M059J (cell line): Measurements from ENCODE around the gene YJEFN3. TPM values are rescaled to one million over a fixed set of nuclear protein-coding genes. Genes with fewer than 3 reads are reported as not detected.
A peak's percentile ranks its signal among the peaks of the same experiment; 100 is the strongest.

Experiments used
- DNase-seq: peaks from one replicate; pipeline ENCODE4 v3.0.0-alpha.2; 2012; ENCODE audit warnings: low read depth
- total RNA-seq: library from RNA; depleted of rRNA; stranded (reverse); fragments of >200 nt; shearing (Covaris generic); gene quantifications from 2 replicates; pipeline ENCODE4 v1.2.3, GENCODE V29; 2014; rRNA removed

YJEFN3 gene, protein sequence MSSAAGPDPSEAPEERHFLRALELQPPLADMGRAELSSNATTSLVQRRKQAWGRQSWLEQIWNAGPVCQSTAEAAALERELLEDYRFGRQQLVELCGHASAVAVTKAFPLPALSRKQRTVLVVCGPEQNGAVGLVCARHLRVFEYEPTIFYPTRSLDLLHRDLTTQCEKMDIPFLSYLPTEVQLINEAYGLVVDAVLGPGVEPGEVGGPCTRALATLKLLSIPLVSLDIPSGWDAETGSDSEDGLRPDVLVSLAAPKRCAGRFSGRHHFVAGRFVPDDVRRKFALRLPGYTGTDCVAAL
- total RNA-seq: 0.12 TPM in 1 of 2 replicates, not detected in the other

DNA sequence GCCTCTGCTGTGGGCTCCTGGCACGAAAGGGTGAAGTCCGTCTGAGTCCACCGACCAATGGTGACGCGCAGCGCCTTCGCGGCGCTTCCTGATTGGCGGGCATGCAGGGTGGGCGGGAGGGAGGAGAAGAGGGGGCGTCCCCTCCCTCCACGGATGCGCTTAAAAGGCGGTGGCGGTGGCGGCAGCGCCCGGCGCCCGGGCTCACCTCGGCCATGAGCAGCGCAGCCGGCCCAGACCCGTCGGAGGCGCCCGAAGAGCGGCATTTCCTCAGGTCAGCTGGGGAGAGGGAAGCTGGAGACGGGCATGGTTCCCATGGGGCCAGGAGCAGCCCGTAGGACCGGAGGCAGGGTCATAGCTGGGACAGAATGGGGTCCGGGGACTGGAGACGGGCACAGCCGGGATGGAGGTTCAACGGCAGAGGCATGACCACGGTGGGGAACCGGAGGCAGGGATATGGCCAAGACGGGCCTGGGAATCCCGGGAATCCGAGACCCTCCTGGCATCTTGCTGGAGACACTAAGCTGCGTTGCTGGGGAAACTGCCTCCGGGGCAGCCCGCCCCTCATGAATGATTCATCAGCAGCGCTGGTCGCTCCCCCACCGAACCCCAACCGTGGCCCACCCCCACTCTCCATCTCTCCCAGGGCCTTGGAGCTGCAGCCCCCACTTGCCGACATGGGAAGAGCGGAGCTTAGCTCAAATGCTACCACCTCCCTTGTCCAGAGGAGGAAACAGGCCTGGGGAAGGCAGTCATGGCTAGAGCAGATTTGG lies at the start of gene YJEFN3:
TSS of gene YJEFN3 (plus strand) at position 191 of the 770 bp plus-strand sequence. CDS start at position 213, 22 bp downstream.
- DNase-seq: no peak

DNA sequence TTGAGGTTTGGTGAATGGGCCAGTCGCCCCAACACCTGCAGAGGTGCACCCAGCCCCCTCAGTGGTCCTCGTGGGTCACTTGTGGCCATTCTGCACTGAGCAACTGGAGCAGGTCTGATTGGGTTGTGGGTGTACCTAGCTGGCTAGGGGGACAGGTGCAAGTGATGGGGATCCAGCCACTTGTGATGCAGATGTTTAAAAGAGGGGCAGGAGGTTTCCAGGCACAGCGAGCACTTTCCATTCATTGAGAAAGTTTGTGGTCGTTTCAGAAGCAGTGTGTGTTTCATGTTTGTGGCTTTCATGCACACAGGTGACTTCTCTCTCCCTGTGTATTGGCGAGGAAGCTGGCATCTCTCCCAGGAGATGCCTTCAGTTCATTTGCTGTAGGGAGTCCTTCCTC lies 48.0 kb upstream of the YJEFN3 start:
- DNase-seq: peak; percentile 34

DNA sequence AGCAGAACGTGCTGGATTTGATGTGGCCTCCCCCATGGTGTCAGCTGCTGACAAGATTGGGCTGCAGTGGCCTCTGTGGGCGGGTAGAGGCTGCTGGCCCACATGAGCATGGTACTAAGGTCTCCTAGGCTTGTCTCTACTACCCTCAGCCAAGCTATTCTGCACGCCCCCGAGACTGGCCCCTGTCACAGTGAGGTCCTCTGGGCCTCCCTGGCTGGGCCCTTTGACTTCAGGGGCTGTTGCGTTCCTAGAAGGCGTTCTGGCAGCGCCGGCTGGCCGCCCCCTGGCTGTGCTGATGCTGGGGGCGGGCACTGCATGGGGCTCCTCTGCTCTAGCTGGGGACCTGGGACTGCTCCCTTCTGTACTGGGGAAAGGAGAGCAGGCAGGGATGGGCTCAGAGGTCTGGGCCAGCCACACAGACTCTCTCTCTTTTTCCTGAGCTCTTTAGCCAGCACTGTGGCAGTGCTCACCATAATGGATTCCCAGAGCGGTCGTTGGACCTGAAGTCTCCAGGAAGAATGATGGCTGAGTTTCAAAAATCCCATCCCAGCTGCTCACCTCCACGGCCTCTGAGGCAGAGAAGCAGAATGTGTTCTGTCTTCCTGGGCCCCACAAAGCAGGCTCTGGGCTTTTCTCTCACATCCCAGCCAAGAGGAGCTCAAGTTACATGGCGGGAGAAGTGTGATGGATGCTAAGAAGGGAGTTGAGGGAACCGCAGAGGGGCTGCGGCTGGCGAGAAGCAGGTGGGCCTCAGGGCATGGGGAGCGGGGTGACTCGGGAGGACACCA lies 45.7 kb upstream of the YJEFN3 start:
- no peak for DNase-seq

DNA sequence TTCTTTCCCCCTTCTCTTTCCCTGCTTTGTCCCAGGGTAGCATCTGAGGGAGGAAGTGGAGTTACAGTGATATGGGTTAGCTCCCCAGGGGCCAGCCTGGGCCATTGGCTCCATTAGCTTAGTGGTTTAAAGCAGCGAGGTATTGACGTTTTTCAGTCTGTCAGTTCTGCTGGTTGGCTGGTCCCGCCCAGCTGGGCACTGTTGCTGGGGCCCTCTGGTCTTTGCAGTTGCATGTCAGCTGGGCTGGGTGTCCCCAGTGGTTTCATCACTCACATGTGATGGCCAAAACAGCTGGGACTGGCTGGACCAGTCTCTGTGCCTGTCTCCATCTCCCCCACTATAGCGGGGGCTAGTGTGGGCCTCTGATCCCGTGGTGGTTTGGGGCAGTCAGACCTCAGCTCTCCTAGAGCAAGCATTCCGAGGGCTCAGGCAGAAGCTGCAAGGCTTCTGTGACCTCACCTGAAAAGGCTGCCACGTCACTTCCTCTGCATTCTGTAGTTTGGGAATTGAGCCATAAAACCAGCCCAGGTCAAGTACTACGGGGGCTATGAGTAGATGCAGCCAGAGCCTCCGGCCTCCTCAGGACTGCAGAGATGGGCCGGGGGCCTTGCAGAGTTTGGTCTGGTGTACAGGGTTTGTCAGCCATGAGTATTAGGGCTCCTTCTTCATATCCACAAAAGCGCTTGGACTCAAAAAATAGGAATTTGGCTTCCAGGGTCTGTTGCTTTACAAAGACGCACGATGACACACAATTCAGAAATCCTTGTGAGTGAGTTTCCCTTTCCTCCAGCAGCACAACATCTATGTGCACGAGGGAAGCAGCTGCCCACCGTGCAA lies 43.3 kb upstream of the YJEFN3 start:
- DNase-seq: no peak

DNA sequence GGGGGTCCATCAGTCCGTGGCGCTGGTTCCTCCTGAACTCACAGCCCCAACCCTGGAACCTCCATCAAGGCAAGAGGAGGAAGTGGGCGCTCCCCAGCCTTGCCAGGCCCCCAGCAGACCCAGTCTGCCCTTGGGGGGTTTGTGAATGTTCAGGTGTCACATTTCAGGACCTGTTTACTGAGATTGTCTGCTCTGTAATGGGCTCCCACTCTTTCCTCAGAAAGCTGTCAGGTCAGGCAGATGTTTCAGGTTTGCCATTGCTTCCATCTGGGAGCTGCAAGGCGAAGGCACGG lies 42.8 kb upstream of the YJEFN3 start:
- no peak for DNase-seq

DNA sequence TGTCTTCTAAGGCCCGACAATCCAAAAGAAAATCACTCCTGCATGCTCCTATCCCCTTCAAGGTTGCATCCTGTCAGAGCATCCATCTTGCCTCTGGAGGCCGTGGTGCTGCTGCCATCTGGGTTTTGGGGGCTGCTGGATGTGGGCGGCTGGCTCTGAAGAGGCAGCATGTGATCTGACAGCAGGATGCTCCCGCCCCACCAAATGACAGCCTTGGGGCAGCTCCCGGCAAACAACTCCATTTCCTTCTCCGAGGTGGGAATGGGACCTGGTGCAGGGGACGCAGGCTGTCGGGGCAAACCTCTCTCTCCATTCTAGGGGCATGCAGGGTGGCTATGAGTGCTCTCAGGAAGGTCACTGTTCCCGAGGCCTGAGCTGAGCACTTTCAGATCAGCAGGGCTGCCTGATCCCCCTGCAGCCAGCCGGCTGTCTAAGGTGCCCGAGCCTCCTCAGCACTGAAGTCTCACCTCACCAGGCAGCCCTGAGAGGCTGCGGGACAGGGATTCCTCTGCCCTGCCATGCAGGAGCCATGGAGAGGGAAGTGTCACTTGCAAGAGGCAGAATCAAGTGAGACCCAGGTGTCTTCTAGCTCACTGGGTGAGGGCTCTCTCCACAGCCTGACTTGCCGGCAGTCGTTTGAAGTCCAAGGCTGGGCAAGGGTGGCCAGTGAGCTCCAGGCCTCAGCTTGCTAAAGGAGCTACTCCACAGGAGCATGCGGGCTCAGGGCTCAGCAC lies 42.2 kb upstream of the YJEFN3 start:
- DNase-seq: no peak

DNA sequence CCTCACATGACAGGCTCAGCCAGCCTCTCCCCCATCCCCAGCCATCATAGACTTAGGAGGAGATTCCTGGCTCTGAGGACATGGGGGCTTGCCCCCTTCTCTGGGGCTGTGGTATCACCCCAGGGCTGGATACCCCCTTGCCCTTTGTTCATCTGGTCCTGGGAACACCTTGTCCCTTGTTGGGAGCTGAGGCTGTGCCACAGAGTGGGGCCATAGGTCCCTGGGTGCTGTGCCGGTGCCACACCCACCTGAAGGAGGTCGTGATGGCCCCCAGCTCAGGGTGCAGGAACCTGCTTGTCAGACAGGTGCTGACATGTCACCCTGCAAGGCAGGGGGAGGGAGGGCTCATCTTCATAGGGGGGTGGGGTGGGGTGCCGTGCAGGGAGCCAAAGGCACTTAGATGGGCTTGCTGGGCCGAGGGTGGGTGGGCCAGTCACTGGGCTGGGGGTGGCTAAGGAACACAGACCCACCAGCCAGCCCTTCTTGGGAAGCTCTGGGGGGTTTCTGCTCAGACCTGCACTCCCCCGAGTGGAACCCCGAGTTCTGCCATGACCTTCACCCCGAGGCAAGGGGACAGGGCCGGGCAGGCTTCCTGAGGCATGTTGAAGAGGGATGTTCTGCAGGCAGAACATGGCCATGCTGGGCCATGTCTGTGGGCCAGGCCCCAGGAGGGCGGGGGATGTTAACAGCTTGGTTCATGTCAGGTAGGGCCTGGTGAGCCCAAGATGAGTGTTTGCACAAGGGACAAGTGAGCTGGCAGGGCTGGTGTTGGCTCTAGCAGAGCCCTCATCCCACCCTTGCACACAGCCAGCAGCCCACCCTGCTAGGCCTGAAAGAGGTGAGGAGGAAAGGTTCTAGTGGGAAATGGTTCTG lies 41.4 kb upstream of the YJEFN3 start:
- no peak for DNase-seq

DNA sequence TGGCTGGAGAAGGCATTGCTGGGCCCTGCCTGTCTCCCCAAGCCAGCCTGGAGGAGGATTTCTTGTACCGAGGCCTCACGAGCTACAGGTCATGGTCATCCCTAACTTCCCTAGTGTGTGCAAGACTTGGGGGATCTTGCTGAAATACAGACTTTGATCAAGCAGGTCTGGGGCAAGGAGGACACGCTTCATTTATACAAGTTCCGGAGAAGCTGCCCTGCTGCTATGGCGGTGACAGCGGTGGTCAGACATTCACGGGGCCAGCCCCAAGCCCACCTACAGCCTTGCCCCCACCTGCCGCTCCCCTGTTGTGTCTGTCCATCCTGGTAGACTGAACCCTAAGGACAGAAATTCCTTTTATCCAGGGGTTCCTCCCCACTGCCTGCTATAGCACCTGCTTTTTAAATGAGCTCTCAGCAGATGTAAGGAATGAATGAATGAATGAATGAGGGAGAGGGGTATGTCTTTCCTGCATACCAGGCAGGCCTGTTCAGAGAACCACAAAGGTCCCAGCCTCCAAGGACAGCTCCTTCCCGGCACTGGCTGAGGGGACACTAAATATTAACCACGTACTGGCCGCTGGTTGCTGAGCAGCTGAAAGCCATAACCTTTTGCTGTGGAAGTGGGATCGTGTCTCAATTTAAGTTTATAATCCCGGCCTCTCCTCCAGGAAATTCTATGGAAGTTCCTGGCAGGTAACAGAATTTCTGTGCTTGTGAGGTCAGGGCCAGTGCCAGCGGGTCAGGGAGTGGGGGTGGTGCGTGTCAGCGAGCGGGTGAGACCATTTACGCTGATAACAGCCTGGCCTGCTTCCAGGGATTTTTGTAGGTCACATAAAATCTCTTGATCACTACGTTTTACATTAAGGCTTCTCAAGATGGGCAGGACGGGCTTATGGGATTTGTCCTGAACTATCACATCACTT lies 40.5 kb upstream of the YJEFN3 start:
- no peak for DNase-seq

DNA sequence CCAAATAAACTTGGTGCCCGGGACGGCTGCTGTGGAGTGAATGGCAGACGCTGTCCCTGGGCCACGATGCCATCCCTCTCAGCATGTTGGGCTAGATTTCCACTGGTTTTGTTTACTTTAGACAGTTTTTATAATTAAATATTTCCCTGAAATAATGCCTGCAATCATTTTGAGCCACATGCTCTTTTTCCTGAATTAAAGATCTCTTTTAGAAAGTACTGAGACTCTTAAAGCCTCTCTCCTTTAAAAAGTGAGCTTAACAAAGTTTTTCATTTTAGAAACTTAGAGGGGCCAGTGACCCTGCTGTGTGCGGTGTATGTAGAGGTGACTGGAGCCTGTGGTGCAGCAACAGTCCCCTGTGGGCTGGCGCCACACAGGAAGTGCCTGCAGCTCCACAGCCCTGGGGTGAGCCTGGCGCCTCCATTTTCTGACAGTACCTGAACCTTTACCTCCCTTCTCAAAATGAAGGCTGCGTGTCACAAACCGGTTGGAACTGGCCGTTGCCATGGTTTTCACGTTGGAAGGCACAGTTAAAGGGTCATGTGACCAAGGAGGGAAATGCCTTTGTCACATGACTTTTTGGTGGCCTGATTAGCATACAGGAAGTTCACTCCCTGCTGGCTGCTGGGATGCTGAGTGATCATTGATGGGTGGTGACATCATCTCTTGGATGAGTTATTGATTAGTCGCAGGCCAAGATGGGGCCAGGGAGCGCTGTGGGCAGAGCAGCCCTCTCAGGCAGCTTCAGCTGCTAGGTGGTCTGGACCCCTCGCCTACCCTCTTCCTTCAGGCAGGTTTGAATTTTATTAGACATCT lies 39.6 kb upstream of the YJEFN3 start:
- peak; percentile 95 for DNase-seq

DNA sequence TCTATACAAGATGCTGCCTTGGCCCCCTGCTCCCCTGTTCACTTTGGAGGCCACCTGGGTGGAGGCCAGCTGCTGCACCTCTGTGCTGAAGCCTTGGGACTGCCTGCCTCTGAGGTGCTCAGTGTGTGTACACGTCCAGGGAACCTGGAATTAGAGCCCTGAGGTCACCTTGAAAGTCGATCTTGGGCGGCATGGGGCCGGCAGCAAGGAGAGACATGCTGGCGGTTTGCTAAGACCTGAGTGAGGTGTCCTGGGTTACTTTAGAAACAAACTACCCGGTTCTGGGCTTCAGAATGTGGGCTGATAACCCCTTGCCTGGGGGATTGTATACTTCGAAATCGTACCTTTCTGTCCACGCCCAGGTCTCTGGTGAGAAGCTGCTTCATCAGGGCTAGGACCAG lies 38.9 kb upstream of the YJEFN3 start:
- DNase-seq: no peak

DNA sequence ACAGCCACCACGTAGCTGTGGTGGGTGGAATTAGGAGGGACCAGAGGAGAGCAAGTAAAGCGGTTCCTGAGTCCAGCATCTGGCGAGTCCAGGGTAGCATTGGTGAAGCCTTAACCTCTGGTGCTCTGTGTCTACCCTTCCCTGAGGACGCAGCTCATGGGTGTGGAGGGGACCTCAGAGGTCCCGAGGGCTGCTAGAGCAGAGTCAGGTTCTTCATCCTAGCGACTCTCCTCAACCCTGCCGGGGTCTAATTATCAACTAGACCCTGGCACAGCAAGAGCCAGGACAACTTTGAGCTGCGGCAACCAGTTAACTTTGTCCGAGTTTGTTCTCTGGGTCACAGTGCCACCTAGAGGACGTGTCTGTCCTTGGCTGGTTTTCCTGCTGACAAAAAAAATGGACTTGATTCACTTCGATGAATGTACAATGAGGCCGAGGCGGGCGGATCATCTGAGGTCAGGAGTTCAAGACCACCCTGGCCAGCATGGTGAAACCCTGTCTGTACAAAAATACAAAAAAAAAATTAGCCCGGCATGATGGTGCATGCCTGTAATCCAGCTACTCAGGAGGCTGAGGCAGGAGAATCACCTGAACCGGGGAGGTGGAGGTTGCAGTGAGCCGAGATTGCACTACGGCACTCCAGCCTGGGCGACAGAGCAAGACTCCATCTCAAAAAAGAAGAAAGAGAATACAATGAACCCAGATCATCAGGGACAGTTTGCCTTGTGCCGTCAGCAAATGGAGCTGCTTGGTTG lies 38.3 kb upstream of the YJEFN3 start:
- DNase-seq: peak; percentile 77

DNA sequence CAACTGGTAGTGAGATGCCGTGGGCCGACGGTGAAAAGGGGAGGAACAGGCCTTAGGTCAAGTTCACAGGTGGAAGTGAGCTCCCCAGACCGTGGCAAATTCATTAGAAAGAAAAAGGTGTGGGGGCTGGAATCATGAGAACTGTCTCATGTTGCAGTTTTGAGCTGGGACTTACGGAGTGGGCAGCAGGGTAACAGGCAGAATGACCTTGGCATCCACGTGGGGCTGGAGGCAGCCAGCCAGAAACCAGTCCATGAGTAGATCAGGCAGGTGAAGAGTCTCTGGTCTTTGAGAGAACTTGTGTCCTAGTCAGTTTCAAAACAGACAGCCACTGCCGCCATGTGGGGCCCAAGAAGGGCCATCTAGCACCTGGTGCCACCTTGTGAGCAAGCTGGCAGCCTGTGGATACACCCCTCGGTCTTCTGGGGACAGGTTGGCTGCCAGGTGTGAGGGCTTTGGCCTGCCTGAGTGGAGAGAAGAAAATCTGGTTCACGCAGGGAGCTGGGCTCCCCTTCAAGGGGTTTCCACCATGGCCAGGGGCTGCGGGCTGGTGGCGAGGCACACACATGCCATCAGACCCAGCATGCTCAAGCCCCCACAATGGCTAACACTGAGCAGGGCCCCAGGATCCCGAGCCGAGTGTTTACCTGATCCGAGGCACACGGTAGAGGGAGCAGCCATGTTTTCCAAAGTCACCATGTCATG lies 37.2 kb upstream of the YJEFN3 start:
- no peak for DNase-seq

DNA sequence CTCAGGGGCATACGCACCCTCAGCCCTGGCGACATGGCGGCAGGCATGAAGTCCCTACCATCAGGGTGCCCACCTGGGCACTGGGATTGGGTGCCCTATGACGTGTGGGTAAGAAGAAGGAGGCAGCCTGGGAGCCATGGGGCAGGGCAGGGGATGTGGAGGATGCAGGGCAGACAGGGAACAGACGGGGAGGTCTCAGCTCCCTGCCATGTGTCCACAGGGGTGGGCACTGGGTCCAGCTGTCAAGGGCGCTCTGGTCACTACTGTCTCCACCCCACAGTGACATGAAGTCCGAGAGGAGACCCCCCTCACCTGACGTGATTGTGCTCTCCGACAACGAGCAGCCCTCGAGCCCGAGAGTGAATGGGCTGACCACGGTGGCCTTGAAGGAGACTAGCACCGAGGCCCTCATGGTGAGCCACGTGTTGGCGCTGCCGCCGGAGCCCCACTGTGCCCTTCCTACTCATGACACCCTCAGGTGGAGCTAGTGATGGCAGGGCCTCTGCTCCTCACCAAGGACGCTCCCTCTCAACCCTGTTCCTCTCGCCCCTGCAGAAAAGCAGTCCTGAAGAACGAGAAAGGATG lies 36.6 kb upstream of the YJEFN3 start:
- no peak for DNase-seq

DNA sequence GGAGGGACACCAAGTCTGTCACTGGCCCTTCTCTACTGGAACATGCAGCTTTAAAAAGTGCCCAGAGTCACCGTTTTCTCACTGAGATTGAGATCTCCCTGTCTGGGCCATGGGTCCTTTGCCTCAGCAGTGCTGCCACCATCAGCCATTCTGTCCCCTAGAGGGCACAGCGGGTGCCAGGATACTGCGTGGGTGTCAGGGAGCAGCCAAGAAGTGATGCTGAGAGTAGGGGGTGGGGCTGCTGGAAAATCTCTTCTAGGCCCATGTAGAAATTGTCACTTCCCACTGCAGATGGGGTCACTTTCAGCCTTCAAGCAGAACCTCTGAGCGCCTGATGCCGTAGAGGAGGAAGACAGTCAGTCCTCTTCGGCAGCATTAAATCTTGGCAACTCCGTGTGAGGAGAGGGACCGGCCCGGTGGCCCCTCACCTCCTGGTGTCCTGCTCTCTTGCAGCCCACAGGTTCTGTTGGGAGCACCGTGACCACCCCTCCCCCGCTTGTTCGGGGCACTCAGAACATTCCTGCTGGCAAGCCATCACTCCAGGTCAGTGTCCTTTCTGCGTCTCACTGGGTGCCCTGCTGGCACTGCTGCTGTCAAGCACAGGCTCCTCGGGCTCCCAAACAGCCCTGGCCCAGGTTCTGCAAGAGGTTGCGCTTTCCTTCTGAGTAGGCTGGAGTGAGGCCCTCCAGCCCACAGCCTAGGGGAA lies 34.7 kb upstream of the YJEFN3 start:
- no peak for DNase-seq
